Bronchial epithelial cell (primary cell): ENCODE measurements around the gene TXLNB. TPM values are rescaled to one million over a fixed set of nuclear protein-coding genes. Genes with fewer than 3 reads are reported as not detected.
"Not testable (repeated sequence)": the region's sequence is repeated elsewhere in the genome, so short reads cannot be mapped to it uniquely, and the experiment has no call there.

Source experiments
- DNase-seq: peaks from one replicate; pipeline ENCODE4 v3.0.0-alpha.2; 2010; ENCODE audit warnings: low read depth
- FAIRE-seq: peaks from 2 replicates; lab custom pipeline; 2011; peaks lifted over from hg19 to GRCh38; lab: Jason Lieb, UNC
- H3K27me3 ChIP-seq: 2 replicates; pipeline ENCODE4 v1.5.1; 2011; ENCODE audit warnings: low read length; ENCODE audit not compliant: control insufficient read depth, insufficient read depth
- H3K36me3 ChIP-seq: 2 replicates; pipeline ENCODE4 v1.5.1; 2011; ENCODE audit warnings: low read length; ENCODE audit not compliant: control insufficient read depth, insufficient read depth
- H3K4me3 ChIP-seq: 2 replicates; pipeline ENCODE4 v1.5.1; 2011; ENCODE audit warnings: mild to moderate bottlenecking, low read depth, low read length, control low read depth
- CTCF ChIP-seq: IDR thresholded peaks from 2 replicates; pipeline ENCODE4 v1.5.1; 2011; ENCODE audit warnings: mild to moderate bottlenecking, moderate library complexity, low read length, control low read depth, inconsistent platforms; ENCODE audit not compliant: insufficient read depth, severe bottlenecking
- total RNA-seq: library from RNA; depleted of rRNA; stranded (reverse); fragments of >200 nt; gene quantifications from 2 replicates; pipeline ENCODE4 v1.2.1, GENCODE V29; 2014

TXLNB gene
- total RNA-seq, 1 donor from 2014 or later, result under 0.01 TPM

GRCh38 chr6:139296927-139297326 is 5.1 kb upstream of the TXLNB start:
- DNase-seq (peak; percentile 66), FAIRE-seq (no peak)
- no peaks in the 10 kb centered on the region for H3K36me3 ChIP-seq
- TF ChIP-seq CTCF, result no peak
- no peaks in the 10 kb centered on the region for H3K27me3 ChIP-seq
- no peak overlapping the region for H3K4me3 ChIP-seq

- H3K4me3 ChIP-seq, result no peak overlapping the region
- TF ChIP-seq CTCF, result no peak
- DNase-seq, result no peak
- H3K36me3 ChIP-seq, result no peaks in the 10 kb centered on the region
- H3K27me3 ChIP-seq, result no peaks in the 10 kb centered on the region
- FAIRE-seq, result no peak
These were observed 4.1 kb upstream of the TXLNB start for GRCh38 chr6:139295901-139296300.

GRCh38 chr6:139294090-139294489 is 2.3 kb upstream of the TXLNB start:
- no peaks in the 10 kb centered on the region for H3K36me3 ChIP-seq
- no peaks in the 10 kb centered on the region for H3K27me3 ChIP-seq
- H3K4me3 ChIP-seq, result no peak overlapping the region
- FAIRE-seq, result no peak
- DNase-seq, result no peak
- no peak for TF ChIP-seq CTCF

DNA sequence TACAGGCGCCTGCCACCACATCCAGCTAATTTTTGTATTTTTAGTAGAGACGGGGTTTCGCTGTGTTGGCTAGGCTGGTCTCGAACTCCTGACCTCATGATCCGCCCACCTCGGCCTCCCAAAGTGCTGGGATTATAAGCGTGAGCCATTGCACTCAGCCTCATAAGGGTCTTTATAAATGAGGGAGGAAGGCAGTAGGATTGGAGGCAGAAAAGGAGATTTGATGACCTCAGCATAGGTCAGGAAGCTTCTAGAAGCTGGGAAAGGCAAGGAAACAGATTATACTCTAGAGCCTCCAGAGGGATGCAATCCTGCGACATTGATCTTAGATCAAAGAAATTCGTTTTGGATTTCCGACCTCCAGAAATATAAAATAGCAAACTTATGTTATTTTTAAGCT is 1.4 kb upstream of the TXLNB start:
- not testable (repeated sequence) for H3K36me3 ChIP-seq, H3K27me3 ChIP-seq, FAIRE-seq, H3K4me3 ChIP-seq, DNase-seq

GRCh38 chr6:139290787-139291311 is 949 bp downstream of the TXLNB start:
- H3K4me3 ChIP-seq, result no peak overlapping the region
- no peaks in the 10 kb centered on the region for H3K36me3 ChIP-seq
- no peaks in the 10 kb centered on the region for H3K27me3 ChIP-seq
- TF ChIP-seq CTCF, result no peak
- peak; percentile 15 for DNase-seq
- FAIRE-seq, result no peak

DNA sequence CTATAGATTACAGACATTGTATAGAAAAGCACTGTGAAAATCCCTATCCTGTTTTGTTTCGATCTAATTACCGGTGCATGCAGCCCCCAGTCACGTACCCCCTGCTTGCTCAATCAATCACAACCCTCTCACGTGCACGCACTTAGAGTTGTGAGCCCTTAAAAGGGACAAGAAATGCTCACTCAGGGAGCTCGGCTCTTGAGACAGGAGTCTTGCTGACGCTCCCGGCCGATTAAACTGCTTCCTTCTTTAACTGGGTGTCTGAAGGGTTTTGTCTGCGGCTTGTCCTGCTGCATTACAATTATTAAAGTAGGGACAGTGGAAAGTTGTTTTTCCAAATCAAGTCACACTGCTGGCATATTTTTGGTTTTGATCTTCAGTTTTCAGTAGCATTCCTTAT is 2.6 kb downstream of the TXLNB start:
- Histone ChIP-seq H3K4me3 (no peak overlapping the region), H3K27me3 (no peaks in the 10 kb centered on the region), H3K36me3 (no peaks in the 10 kb centered on the region)
- no peak for FAIRE-seq
- DNase-seq, result no peak
- no peak for TF ChIP-seq CTCF
